GM19193 (cell line): ENCODE results near the gene CLEC4E.
"Not testable (repeated sequence)": the region's sequence is repeated elsewhere in the genome, so short reads cannot be mapped to it uniquely, and the experiment has no call there.

Source experiments
- POLR2A ChIP-seq: IDR thresholded peaks from 4 replicates; pipeline ENCODE4 v1.6.1; 2011; ENCODE audit not compliant: insufficient read depth, insufficient read length; ENCODE audit errors: extremely low read depth

The CLEC4E gene, protein sequence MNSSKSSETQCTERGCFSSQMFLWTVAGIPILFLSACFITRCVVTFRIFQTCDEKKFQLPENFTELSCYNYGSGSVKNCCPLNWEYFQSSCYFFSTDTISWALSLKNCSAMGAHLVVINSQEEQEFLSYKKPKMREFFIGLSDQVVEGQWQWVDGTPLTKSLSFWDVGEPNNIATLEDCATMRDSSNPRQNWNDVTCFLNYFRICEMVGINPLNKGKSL

GRCh38 chr12:8540831-8541230 is at the start of gene CLEC4E:
TSS of gene CLEC4E (minus strand) at chr12:8540905. CDS start at chr12:8540797, 108 bp downstream.
- not testable (repeated sequence) for TF ChIP-seq POLR2A

- no peak for TF ChIP-seq POLR2A
Measured at GRCh38 chr12:8589679-8590078, 49.0 kb upstream of the CLEC4E start.

DNA sequence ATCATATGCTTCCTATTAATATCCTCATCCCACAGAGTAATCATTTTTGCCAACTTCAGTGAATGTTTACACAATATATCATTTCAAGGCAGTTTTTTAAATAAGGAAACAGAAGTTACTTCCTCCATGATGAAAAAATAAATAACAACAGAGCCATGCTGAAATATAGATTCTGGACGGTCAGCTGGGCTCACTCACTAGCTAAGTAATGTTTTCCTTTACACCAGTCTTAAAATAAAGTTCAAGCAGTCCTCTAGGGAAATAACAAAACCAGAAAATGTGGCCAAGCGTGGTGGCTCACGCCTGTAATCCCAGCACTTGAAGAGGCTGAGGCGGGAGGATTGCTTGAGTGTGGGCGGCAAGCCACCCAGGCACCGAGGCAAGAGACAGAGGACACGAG is 43.3 kb upstream of the CLEC4E start:
- no peak for TF ChIP-seq POLR2A

- TF ChIP-seq POLR2A, result no peak
Measured at GRCh38 chr12:8581098-8581784, 40.5 kb upstream of the CLEC4E start.

DNA sequence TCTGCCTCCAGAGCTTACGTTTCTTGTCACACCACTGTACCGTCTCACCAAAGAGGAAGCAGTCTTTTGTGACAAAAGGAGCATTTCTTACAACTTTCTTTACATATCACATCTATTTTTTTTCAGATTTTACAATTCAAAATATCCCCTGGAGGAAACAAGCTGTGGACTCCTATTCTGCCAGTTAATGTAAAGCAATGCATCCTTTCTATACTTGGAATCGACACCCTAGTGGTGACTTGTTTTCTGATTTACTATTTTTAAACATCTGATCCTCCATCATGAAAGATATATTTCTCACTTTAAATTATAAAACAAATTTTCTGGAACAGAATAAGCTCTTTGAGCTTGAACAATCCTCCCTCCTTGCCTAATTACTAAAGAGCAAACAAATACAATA is 37.2 kb upstream of the CLEC4E start:
- no peak for TF ChIP-seq POLR2A

DNA sequence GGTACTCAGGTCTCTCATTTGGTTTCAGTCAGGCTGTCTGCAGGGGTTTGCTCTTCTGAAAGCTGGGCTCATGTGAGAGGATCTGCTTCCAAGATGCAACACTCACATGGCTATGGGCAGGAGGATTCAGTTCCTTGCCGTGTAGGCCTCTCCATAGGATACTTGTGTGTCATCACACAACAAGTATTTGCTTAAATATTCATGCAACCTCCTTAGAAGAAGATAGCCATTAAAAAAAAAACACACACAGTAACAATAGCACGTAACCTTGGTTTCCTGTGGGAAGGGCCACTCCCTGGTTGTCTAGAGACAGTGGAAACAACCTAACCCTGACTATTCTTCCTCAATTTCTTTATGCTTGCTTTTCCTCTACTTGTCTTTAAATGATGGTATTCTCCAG is 31.8 kb upstream of the CLEC4E start:
- TF ChIP-seq POLR2A, result no peak

- no peak for TF ChIP-seq POLR2A
Measured at GRCh38 chr12:8566525-8566924, 25.8 kb upstream of the CLEC4E start.

DNA sequence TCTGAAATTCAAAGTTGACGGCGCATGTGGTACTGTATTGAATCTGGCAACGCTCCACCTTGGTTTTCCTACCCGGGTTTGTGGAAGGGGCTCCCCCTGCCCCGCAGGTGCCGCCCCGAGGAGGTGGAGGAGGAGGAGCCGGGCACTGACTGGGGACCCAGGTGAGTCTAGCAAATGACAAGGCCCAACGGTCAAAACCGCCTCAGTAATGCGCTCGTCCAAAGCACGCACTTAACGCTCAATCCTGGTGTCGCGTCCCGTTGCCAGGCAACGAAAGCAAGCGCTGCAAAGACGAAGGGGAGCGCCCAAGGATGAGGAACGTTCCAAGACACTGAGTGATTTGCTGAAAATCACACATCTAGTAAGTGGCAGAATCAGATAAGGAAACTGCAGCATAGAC is 24.0 kb upstream of the CLEC4E start:
- TF ChIP-seq POLR2A, result no peak

GRCh38 chr12:8563356-8563755 is 22.7 kb upstream of the CLEC4E start:
- TF ChIP-seq POLR2A, result no peak

DNA sequence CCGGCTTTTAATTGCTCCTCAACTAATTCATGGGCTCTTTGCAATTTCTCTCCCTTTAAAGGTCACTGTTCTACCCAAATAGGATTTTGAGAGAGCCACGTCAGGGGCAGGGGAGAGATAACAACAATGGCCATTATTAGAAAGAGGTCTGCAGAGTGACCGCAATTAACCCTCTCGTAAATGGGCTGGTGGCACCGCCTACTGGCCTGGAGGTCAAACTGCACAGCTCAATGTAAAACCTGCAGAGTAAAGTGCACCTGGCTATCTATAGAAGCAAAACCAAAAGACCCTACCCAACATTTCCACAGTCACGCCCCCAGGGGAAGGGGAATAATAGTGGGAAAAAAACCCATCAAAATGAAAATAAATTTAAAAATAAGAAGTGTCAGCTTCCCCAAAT is 21.6 kb upstream of the CLEC4E start:
- no peak for TF ChIP-seq POLR2A

DNA sequence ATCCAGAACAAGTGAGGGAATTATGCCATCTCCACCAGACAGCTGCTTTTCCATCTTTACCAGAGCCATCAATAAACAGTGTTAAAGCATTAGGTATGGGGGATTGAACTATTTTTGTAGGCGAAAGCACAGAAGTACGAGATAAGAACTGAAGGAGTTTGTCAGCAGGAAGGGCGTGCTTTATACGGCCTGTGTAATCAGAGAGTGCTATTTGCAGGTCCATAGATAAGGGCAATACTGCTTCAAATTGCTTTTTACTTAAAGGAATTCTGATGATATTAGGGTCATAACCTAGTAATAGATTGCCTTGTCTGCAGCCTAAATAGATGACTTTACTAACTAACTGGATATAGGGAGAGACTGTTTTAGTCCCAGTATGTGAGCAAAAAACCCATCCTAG is 20.3 kb upstream of the CLEC4E start:
- no peak for TF ChIP-seq POLR2A

GRCh38 chr12:8559676-8560075 is 19.0 kb upstream of the CLEC4E start:
- TF ChIP-seq POLR2A, result no peak

DNA sequence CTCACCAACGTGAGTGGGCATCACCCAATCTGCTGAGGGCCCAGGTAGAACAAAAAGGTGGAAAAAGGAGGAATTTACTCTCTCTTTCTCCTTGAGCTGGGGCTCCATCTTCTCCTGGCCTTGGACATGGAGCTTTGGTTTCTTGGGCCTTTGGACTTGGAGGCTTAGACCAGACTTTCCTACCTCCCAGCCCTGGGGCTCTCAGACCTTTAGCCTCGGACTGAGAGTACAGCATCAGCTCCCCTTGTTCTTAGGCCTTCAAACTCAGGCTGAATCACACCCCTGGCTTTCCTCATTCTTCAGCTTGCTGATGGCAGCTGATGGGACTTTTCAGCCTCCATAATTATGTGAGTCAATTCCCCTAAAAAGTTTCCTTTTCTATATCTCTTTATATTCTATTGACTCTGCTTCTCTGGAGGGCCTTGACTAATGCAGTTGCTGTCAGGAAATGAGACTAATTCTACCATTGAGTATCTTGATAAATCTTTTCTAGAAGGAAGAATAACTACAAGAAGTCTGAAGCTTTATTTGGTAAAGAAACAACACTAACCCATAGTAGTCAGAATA is 15.9 kb upstream of the CLEC4E start:
- TF ChIP-seq POLR2A, result no peak

- no peak for TF ChIP-seq POLR2A
Measured at GRCh38 chr12:8554451-8555195, 13.9 kb upstream of the CLEC4E start.

DNA sequence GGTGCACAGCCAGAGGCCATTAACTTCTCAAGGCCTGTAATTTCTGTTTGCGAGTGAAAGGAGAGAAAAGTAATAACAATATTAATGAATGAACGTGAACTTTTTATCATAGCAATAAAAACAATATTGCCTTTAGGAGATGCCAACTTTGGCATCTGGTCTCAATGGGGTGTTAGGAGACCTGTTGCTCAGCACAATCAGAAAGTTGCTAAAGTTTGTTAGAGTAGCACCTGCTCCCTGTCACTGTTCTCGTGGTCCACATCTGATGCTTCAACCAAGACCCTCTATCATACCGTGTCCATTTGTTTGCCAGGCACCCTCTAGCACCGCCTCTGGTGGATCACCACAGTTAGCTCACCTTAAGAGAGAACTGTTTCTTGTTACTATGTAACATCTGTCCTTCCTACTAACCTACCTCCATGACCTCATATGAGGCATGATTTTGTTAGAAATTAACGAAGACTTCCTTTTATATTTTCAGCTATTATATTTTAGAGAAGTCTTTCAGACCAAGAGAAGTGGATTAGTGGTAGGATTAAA is 12.5 kb upstream of the CLEC4E start:
- no peak for TF ChIP-seq POLR2A

- TF ChIP-seq POLR2A, result no peak
Measured at GRCh38 chr12:8549381-8549780, 8.7 kb upstream of the CLEC4E start.

DNA sequence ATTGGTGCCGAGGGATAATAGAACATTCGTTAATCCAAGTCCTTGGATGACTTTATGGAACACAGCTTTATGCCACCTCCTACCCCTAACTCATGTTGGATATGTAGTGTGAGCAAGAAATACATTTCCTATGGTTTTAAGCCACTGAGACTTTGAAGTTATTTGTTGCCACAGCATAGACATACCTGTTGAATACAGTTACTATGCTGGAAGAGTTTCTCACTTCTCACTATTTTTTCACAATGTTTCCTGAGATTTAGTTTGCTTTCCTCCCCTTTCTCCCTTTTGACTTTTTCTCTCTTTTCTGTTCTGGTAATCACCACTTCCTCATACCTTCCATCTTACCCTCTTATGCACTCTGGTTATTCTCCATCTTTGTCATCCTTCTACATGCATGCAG is 7.5 kb upstream of the CLEC4E start:
- TF ChIP-seq POLR2A, result no peak
